ENCODE results near the gene CERS6.

Gene CERS6

GRCh38 chr2:168565512-168565911 lies 109.4 kb downstream of the CERS6 start:
- FAIRE-seq = no peak

GRCh38 chr2:168566974-168567665 lies 111.0 kb downstream of the CERS6 start:
- DNase-seq (ENCODE audit: low spot score) (no peak), FAIRE-seq (no peak)

More at GRCh38 chr2:168565512-168565911, 109.4 kb downstream of the CERS6 start:
- DNase-seq (ENCODE audit: low spot score) = no peak

- DNase-seq (ENCODE audit: low spot score) (no peak), FAIRE-seq (no peak)
Measured at GRCh38 chr2:168567836-168568235, 111.8 kb downstream of the CERS6 start.

- FAIRE-seq (no peak), DNase-seq (ENCODE audit: low spot score) (no peak)
Measured at GRCh38 chr2:168568476-168569267, 112.6 kb downstream of the CERS6 start.

- FAIRE-seq (no peak), DNase-seq (ENCODE audit: low spot score) (no peak)
Measured at GRCh38 chr2:168571061-168571460, 115.0 kb downstream of the CERS6 start.

GRCh38 chr2:168573128-168573903 lies 117.2 kb downstream of the CERS6 start:
- FAIRE-seq (no peak), DNase-seq (ENCODE audit: low spot score) (no peak)

GRCh38 chr2:168574856-168575630 lies 119.0 kb downstream of the CERS6 start:
- FAIRE-seq = no peak
- no peak for DNase-seq (ENCODE audit: low spot score)

GRCh38 chr2:168577885-168578284 lies 121.8 kb downstream of the CERS6 start:
- DNase-seq (ENCODE audit: low spot score) (no peak), FAIRE-seq (no peak)

- FAIRE-seq (no peak), DNase-seq (ENCODE audit: low spot score) (peak; percentile 15)
Measured at GRCh38 chr2:168583064-168583709, 127.1 kb downstream of the CERS6 start.

- no peak for FAIRE-seq
- DNase-seq (ENCODE audit: low spot score) = peak; percentile 18
Measured at GRCh38 chr2:168583710-168584521, 127.8 kb downstream of the CERS6 start.

GRCh38 chr2:168584911-168585310 lies 128.8 kb downstream of the CERS6 start:
- DNase-seq (ENCODE audit: low spot score) (no peak), FAIRE-seq (no peak)

GRCh38 chr2:168585700-168586099 lies 129.6 kb downstream of the CERS6 start:
- FAIRE-seq = no peak
- no peak for DNase-seq (ENCODE audit: low spot score)

GRCh38 chr2:168587307-168587706 lies 131.2 kb downstream of the CERS6 start:
- DNase-seq (ENCODE audit: low spot score) = no peak
- FAIRE-seq = no peak

- DNase-seq (ENCODE audit: low spot score) (no peak), FAIRE-seq (no peak)
Measured at GRCh38 chr2:168589236-168590211, 133.5 kb downstream of the CERS6 start.

- DNase-seq (ENCODE audit: low spot score) = no peak
- FAIRE-seq = no peak
Measured at GRCh38 chr2:168592181-168592831, 136.2 kb downstream of the CERS6 start.

- FAIRE-seq = no peak
- no peak for DNase-seq (ENCODE audit: low spot score)
Measured at GRCh38 chr2:168593713-168594112, 137.6 kb downstream of the CERS6 start.

GRCh38 chr2:168594778-168595177 lies 138.7 kb downstream of the CERS6 start:
- DNase-seq (ENCODE audit: low spot score) (no peak), FAIRE-seq (no peak)
